ENCODE data around the gene WRNIP1. TPM values are rescaled to one million over a fixed set of nuclear protein-coding genes. Genes with fewer than 3 reads are reported as not detected.

Gene WRNIP1
- total and polyA plus RNA-seq, 2 of the 13 experiments (the other 11 are each of a cell fraction or from before 2014, with no cell fraction given): 77.7 to 90.3 TPM

- H3K36me3 ChIP-seq (replicated peaks in 1 of 2; ENCODE audit: control insufficient read depth in 1 of 2, insufficient read depth in 2 of 2, low read length in 2 of 2): no peaks in the 10 kb centered on the region
- H3K4me1 ChIP-seq (ENCODE audit: insufficient read depth, low read length): peaks cover 42% of the 10 kb centered on the region
- FAIRE-seq (no peak), DNase-seq (ENCODE audit: low spot score) (no peak), ATAC-seq (no peak)
- intact Hi-C loops (cut with micrococcal nuclease; ENCODE audit: unreplicated experiment): no loop called here
- 56% methylated on average over 8 of the region's 8 CpGs for WGBS (ENCODE audit: low lambda C conversion rate)
- no peak overlapping the region for H3K9ac ChIP-seq (ENCODE audit: insufficient read depth, low read depth, low read length)
- ChIA-PET CTCF (ENCODE audit: low intra/inter-chr PET ratio, low total read pairs) (no interaction called here), POLR2A (no interaction called here)
- H4K20me1 ChIP-seq (ENCODE audit: insufficient read depth, low read length): no peaks in the 10 kb centered on the region
- H3K4me3 ChIP-seq (replicated peaks in 1 of 3; ENCODE audit: insufficient read depth in 1 of 3, low read depth in 2 of 3, low read length in 3 of 3): no peak overlapping the region
- H3K9me3 ChIP-seq (ENCODE audit: low read length): no peaks in the 10 kb centered on the region
- no TSS peak for BruUV-seq (replicated peaks)
- no peaks in the 10 kb centered on the region for H3K79me2 ChIP-seq (ENCODE audit: insufficient read depth, low read length)
- peaks cover 2 to 6% of the 10 kb centered on the region in 2 experiments; a peak in 2 of 5 replicates for H3K27me3 ChIP-seq (ENCODE audit: control insufficient read depth in 1 of 2, insufficient read depth in 2 of 2, low read length in 2 of 2)
- no peak overlapping the region for H3K27ac ChIP-seq (ENCODE audit: extremely low read length, insufficient read depth, low read length)
- TF ChIP-seq ZNF710 (CRISPR knock-in tag; IDR thresholded peaks at IDR 0.05; ENCODE audit: borderline replicate concordance) (no peak), POGK (CRISPR knock-in tag; conservative IDR thresholded peaks at IDR 0.05) (no peak), ZNF704 (CRISPR knock-in tag; IDR thresholded peaks at IDR 0.05; ENCODE audit: borderline replicate concordance) (no peak), CHCHD3 (CRISPR knock-in tag; IDR thresholded peaks at IDR 0.05) (no peak), CENPT (CRISPR knock-in tag; IDR thresholded peaks at IDR 0.05; ENCODE audit: low read depth) (no peak), NCOR1 (IDR thresholded peaks at IDR 0.05; ENCODE audit: borderline replicate concordance, low read length) (no peak), ZNF354B (CRISPR knock-in tag; IDR thresholded peaks at IDR 0.05) (no peak), ZBTB37 (CRISPR knock-in tag; IDR thresholded peaks at IDR 0.05) (no peak), ZNF207 (IDR thresholded peaks at IDR 0.05; ENCODE audit: borderline replicate concordance) (no peak), REXO4 (CRISPR knock-in tag; IDR thresholded peaks at IDR 0.05; ENCODE audit: borderline replicate concordance) (no peak), HINFP (CRISPR knock-in tag; IDR thresholded peaks at IDR 0.05; ENCODE audit: low read depth) (no peak), ZNF33A (CRISPR knock-in tag; IDR thresholded peaks at IDR 0.05; ENCODE audit: borderline replicate concordance) (no peak), ZXDC (CRISPR knock-in tag; IDR thresholded peaks at IDR 0.05) (no peak)
- H2AFZ ChIP-seq (ENCODE audit: low read length): no peak overlapping the region
- in situ Hi-C loops (cut with HindIII; ENCODE audit: extremely low pct_ligation_motif_present, low pct_unique_long_range_greater_than_20kb): loop anchor here (5.0 kb wide), 1 partner anchor 1151 kb away; no protein-coding TSS in a partner anchor
- H3K4me2 ChIP-seq (ENCODE audit: low read depth, low read length): no peak overlapping the region
These were observed 17.0 kb upstream of the WRNIP1 start for GRCh38 chr6:2748183-2748582.

Data from HepG2 (cell line).